PC-9 (cell line): ENCODE data around the gene RGS7.

ENCODE experiments used
- CTCF ChIP-seq: fragments of 200-600 bp; sonication (generic); conservative IDR thresholded peaks from 2 replicates; pipeline ENCODE4 v1.6.1; 2017; ENCODE audit warnings: mixed run types, antibody characterized with exemption, mild to moderate bottlenecking, moderate library complexity
- EZH2 ChIP-seq: fragments of 200-600 bp; sonication (generic); IDR thresholded peaks from 2 replicates; pipeline ENCODE4 v1.8.0; 2017; ENCODE audit warnings: antibody characterized with exemption, low read depth

- TF ChIP-seq CTCF = no peak
- TF ChIP-seq EZH2 = no peak
Measured at GRCh38 chr1:241079047-241079446, 278.0 kb downstream of the RGS7 start.
